ENCODE data around the gene ARHGEF1.

Gene ARHGEF1

DNA sequence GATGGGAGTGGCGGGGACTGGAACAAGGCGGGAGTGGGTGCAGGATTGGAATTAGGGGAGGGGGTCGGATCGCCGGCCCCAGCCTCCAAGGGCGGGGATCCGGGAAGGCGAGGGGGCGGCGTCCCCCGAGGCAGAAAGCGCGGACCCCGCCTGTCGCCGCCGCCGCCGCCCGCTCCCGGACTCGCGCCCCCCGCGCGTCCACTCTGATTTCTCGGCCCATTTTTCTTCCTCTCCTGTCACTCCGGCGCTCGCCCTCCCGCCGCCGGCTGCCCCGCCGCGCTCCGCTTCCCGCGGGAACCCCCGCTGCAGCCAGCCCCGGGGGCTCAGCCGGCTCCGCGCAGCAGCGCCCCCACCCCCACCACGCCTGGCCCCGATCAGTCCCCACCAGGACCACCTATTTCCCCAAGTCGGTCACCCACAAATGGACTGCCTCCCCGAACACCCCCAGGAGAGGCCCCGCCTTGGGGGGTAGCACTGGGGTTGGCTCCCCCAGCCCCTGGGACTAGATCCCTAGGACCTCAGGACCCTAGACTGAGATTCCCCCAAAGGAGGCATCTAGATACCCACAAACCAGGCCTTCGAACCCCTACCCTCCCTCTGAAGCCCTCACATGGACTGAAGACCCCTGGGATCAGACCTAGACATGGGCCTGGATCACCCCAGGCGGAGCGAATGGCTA, 57.9 kb downstream of the ARHGEF1 start:
- Histone ChIP-seq H3K27ac (ENCODE audit: low read length) (peak overlapping the region; percentile 39; the same call in 1 of the 2 replicates), H4K20me1 (ENCODE audit: insufficient read depth, low read length) (no peaks in the 10 kb centered on the region), H3K4me1 (ENCODE audit: low read length) (peaks cover 34% of the 10 kb centered on the region), H3K27me3 (ENCODE audit: low read depth, low read length) (peaks cover 23% of the 10 kb centered on the region), H3K9me3 (ENCODE audit: insufficient read depth, low read length) (no peaks in the 10 kb centered on the region), H3K4me3 (ENCODE audit: low read length) (peak overlapping the region; percentile 89), H3K36me3 (replicated peaks; ENCODE audit: low read depth, low read length) (no peaks in the 10 kb centered on the region), H3K4me2 (ENCODE audit: low read length) (peak overlapping the region; percentile 87), H3K9ac (ENCODE audit: low read length) (peak overlapping the region; percentile 96), H3K79me2 (ENCODE audit: low read length) (no peaks in the 10 kb centered on the region), H2AFZ (ENCODE audit: low read depth, low read length) (peak overlapping the region; percentile 76)
- TF ChIP-seq EZH2phosphoT487 (IDR thresholded peaks at IDR 0.05; ENCODE audit: low read depth): no peak
- TF ChIP-seq, protein P1, sequence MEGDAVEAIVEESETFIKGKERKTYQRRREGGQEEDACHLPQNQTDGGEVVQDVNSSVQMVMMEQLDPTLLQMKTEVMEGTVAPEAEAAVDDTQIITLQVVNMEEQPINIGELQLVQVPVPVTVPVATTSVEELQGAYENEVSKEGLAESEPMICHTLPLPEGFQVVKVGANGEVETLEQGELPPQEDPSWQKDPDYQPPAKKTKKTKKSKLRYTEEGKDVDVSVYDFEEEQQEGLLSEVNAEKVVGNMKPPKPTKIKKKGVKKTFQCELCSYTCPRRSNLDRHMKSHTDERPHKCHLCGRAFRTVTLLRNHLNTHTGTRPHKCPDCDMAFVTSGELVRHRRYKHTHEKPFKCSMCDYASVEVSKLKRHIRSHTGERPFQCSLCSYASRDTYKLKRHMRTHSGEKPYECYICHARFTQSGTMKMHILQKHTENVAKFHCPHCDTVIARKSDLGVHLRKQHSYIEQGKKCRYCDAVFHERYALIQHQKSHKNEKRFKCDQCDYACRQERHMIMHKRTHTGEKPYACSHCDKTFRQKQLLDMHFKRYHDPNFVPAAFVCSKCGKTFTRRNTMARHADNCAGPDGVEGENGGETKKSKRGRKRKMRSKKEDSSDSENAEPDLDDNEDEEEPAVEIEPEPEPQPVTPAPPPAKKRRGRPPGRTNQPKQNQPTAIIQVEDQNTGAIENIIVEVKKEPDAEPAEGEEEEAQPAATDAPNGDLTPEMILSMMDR (IDR thresholded peaks at IDR 0.05; ENCODE audit: low read depth, low read length): peak; percentile 25; the same call in 1 of the 2 replicates

DNA sequence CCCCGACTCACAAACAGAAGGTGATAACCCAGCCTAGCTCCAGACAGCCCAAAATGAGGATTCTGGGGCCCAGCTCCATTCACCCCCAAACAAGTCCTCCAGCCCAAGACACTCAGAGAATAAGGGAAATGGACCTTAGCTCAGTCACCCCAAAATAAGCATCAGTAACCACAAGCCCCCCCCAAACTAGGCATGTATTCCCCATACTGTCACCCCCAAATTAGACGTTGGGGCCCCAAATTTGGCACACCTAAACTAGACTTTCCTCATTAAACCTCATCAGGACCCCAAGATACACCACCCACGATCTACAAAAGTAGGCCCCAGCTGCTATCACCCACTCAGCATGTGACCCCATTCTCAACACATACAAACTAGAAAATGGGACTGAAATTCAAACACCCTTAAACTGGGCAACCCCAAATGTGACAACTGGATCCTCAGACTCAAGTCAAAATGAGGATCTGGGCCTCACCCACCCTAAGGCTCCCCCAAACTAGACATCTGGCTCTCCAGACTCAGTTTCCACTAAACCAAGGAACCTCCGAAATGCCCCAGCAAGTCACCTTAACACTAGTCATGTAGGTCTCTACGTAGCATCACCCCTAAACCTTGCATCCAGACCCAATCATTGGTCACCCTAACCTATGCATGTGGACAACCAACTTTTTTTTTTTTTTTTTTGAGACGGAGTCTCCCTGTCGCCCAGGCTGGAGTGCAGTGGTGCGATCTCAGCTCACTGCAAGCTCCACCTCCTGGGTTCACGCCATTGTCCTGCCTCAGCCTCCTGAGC, 58.6 kb downstream of the ARHGEF1 start:
- no peak for TF ChIP-seq EZH2phosphoT487 (IDR thresholded peaks at IDR 0.05; ENCODE audit: low read depth)
- TF ChIP-seq, protein P1 (IDR thresholded peaks at IDR 0.05; ENCODE audit: low read depth, low read length): no peak
- peaks cover 16% of the 10 kb centered on the region for H3K27me3 ChIP-seq (ENCODE audit: low read depth, low read length)
- no peaks in the 10 kb centered on the region for H3K79me2 ChIP-seq (ENCODE audit: low read length)
- H3K36me3 ChIP-seq (replicated peaks; ENCODE audit: low read depth, low read length): no peaks in the 10 kb centered on the region
- peak overlapping the region; percentile 89 for H3K4me3 ChIP-seq (ENCODE audit: low read length)
- H3K27ac ChIP-seq (ENCODE audit: low read length): no peak overlapping the region
- no peaks in the 10 kb centered on the region for H3K9me3 ChIP-seq (ENCODE audit: insufficient read depth, low read length)
- peak overlapping the region; percentile 87 for H3K4me2 ChIP-seq (ENCODE audit: low read length)
- H2AFZ ChIP-seq (ENCODE audit: low read depth, low read length): no peak overlapping the region
- peaks cover 34% of the 10 kb centered on the region for H3K4me1 ChIP-seq (ENCODE audit: low read length)
- H3K9ac ChIP-seq (ENCODE audit: low read length): peak overlapping the region; percentile 96; the same call in 1 of the 2 replicates
- H4K20me1 ChIP-seq (ENCODE audit: insufficient read depth, low read length): no peaks in the 10 kb centered on the region

DNA sequence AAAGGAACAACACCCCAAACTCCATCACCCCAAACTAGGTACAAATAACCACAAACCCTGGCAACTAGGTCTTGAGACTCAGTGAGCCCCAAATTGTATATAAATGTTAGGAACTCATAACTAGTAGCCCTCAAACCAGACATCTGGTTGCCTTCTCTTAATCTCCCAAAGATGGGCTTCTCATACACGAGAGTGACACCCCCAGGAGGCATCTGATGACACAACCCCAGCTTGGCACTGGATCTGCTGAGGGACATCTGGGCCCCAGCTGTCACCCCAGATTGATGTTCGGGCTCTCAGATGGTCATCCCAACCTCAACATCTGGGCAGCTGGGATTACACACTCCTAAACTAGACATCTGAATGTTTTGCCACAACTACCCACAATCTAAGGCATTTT, 61.4 kb downstream of the ARHGEF1 start:
- no peak overlapping the region for H2AFZ ChIP-seq (ENCODE audit: low read depth, low read length)
- H3K27ac ChIP-seq (ENCODE audit: low read length): no peak overlapping the region
- no peak overlapping the region for H3K9ac ChIP-seq (ENCODE audit: low read length)
- no peaks in the 10 kb centered on the region for H3K36me3 ChIP-seq (replicated peaks; ENCODE audit: low read depth, low read length)
- no peak for TF ChIP-seq EZH2phosphoT487 (IDR thresholded peaks at IDR 0.05; ENCODE audit: low read depth)
- TF ChIP-seq, protein P1 (IDR thresholded peaks at IDR 0.05; ENCODE audit: low read depth, low read length): no peak
- no peaks in the 10 kb centered on the region for H3K79me2 ChIP-seq (ENCODE audit: low read length)
- H3K4me1 ChIP-seq (ENCODE audit: low read length): peaks cover 25% of the 10 kb centered on the region
- no peaks in the 10 kb centered on the region for H3K9me3 ChIP-seq (ENCODE audit: insufficient read depth, low read length)
- H3K27me3 ChIP-seq (ENCODE audit: low read depth, low read length): 0 out of 2 replicates have a peak, but pooled peaks cover 4% of the 10 kb centered on the region
- peak overlapping the region; percentile 8; the same call in 1 of the 2 replicates for H3K4me2 ChIP-seq (ENCODE audit: low read length)
- no peak overlapping the region for H3K4me3 ChIP-seq (ENCODE audit: low read length)
- H4K20me1 ChIP-seq (ENCODE audit: insufficient read depth, low read length): no peaks in the 10 kb centered on the region

DNA sequence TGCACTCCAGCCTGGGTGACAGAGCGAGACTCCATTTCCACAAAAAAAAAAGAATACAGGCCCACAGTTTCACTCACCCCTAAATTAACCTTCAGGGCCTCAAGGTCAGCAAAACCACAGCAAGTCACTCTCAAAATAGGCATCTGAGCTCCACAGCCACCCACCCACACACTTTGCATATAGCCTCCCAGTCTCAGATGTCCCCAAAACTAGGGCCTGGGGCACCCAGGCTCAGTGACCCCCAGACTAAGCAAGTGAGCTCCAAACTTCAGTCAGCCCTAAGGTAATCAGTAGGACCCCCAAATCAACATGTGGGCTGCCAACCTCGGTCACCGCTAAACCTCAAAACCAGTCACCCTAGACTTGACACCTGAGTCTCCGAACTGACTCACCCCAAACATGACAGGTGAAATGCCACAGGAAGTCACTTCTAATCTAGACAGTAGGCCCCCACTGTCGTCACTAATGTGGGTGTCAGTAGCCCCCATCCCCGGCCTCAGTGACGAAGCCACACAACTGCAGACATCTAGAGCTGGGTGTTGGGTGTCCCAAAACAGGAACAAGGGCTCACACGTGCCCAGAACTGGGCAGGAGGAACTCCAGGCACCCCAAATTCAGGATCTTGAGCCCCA, 62.3 kb downstream of the ARHGEF1 start:
- H3K9ac ChIP-seq (ENCODE audit: low read length): no peak overlapping the region
- H3K36me3 ChIP-seq (replicated peaks; ENCODE audit: low read depth, low read length): no peaks in the 10 kb centered on the region
- 0 out of 2 replicates have a peak, but pooled peaks cover 4% of the 10 kb centered on the region for H3K27me3 ChIP-seq (ENCODE audit: low read depth, low read length)
- H3K79me2 ChIP-seq (ENCODE audit: low read length): no peaks in the 10 kb centered on the region
- H4K20me1 ChIP-seq (ENCODE audit: insufficient read depth, low read length): no peaks in the 10 kb centered on the region
- no peak overlapping the region; the same call in 1 of the 2 replicates for H3K27ac ChIP-seq (ENCODE audit: low read length)
- TF ChIP-seq EZH2phosphoT487 (IDR thresholded peaks at IDR 0.05; ENCODE audit: low read depth): no peak
- TF ChIP-seq, protein P1 (IDR thresholded peaks at IDR 0.05; ENCODE audit: low read depth, low read length): no peak
- H3K4me1 ChIP-seq (ENCODE audit: low read length): peaks cover 25% of the 10 kb centered on the region
- no peaks in the 10 kb centered on the region for H3K9me3 ChIP-seq (ENCODE audit: insufficient read depth, low read length)
- no peak overlapping the region for H3K4me3 ChIP-seq (ENCODE audit: low read length)
- peak overlapping the region; percentile 45 for H3K4me2 ChIP-seq (ENCODE audit: low read length)
- peak overlapping the region; percentile 10 for H2AFZ ChIP-seq (ENCODE audit: low read depth, low read length)

Data from OCI-LY3 (cell line).